Choroid plexus epithelial cell (primary cell): ENCODE results near the gene RPL37A.

Source experiments
- DNase-seq: peaks from one replicate; pipeline ENCODE4 v3.0.0-alpha.2; 2010; ENCODE audit warnings: low read depth
- H3K4me3 ChIP-seq: 2 replicates; pipeline ENCODE4 v1.5.1; 2011; ENCODE audit warnings: low read depth, mild to moderate bottlenecking, control low read depth, low read length, moderate library complexity
- CTCF ChIP-seq: conservative IDR thresholded peaks from 2 replicates; pipeline ENCODE4 v1.5.1; 2011; ENCODE audit warnings: low read depth, mild to moderate bottlenecking, control low read depth, inconsistent platforms, low read length, moderate library complexity

RPL37A gene

GRCh38 chr2:216486271-216486670, 12.4 kb upstream of the RPL37A start:
- no peak for TF ChIP-seq CTCF
- DNase-seq: no peak
- no peak overlapping the region for H3K4me3 ChIP-seq

GRCh38 chr2:216486708-216487107, 11.9 kb upstream of the RPL37A start:
- DNase-seq: no peak
- H3K4me3 ChIP-seq: no peak overlapping the region
- TF ChIP-seq CTCF: no peak

GRCh38 chr2:216490061-216490460, 8.6 kb upstream of the RPL37A start:
- DNase-seq: peak; percentile 76

GRCh38 chr2:216491793-216492596, 6.6 kb upstream of the RPL37A start:
- TF ChIP-seq CTCF: no peak
- H3K4me3 ChIP-seq: no peak overlapping the region
- no peak for DNase-seq

More at GRCh38 chr2:216490061-216490460, 8.6 kb upstream of the RPL37A start:
- no peak overlapping the region for H3K4me3 ChIP-seq
- TF ChIP-seq CTCF: no peak

- TF ChIP-seq CTCF: no peak
- peak; percentile 63 for DNase-seq
- H3K4me3 ChIP-seq: no peak overlapping the region
Observed at GRCh38 chr2:216492597-216493333, 5.9 kb upstream of the RPL37A start.

- H3K4me3 ChIP-seq: no peak overlapping the region
- no peak for TF ChIP-seq CTCF
- DNase-seq: no peak
Observed at GRCh38 chr2:216493334-216493685, 5.3 kb upstream of the RPL37A start.
